NCI-H82 treated with DMSO at 0.1 percent for 48 hours (cell line): ENCODE measurements around the gene SP7.
"Not testable (repeated sequence)": the region's sequence is repeated elsewhere in the genome, so short reads cannot be mapped to it uniquely, and the experiment has no call there.

ENCODE experiments used
- DNase-seq: peaks from one replicate; lab custom pipeline; 2025; ENCODE audit not compliant: unreplicated experiment; lab: John Stamatoyannopoulos, UW

Gene SP7

DNA sequence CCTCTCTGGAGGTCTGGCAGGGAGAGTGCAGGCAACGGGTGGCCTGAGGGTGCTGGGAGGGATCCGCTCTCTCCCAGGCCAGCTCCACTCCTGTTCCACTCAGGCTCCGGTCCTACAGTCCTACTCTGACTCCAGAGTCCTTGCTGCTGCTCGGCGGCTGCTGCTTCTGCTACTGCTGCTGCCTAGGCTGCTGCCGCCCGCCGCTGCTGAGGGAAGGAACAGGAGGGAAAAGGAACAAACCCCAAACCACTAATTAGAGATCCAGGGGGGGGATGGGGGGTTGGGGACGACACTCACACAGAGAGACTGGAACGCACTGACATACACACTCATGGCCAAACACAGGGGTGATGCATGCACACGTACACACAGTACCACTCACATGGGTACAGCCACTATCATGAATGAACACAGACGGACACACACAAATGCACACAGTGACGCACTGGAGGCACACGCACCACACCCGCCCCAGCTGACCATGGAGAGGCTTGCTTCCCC is at the start of gene SP7:
Gene SP7 (minus strand): TSS at position 174 of the 501 bp plus-strand sequence. CDS start 708 bp downstream, outside the sequence.
- DNase-seq: no peak

DNA sequence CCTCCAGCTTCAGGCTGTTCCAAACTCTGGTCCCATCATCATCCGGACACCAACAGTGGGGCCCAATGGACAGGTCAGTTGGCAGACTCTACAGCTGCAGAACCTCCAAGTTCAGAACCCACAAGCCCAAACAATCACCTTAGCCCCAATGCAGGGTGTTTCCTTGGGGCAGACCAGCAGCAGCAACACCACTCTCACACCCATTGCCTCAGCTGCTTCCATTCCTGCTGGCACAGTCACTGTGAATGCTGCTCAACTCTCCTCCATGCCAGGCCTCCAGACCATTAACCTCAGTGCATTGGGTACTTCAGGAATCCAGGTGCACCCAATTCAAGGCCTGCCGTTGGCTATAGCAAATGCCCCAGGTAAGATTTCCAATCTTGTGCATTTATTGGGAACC is 47.1 kb upstream of the SP7 start:
- no peak for DNase-seq

DNA sequence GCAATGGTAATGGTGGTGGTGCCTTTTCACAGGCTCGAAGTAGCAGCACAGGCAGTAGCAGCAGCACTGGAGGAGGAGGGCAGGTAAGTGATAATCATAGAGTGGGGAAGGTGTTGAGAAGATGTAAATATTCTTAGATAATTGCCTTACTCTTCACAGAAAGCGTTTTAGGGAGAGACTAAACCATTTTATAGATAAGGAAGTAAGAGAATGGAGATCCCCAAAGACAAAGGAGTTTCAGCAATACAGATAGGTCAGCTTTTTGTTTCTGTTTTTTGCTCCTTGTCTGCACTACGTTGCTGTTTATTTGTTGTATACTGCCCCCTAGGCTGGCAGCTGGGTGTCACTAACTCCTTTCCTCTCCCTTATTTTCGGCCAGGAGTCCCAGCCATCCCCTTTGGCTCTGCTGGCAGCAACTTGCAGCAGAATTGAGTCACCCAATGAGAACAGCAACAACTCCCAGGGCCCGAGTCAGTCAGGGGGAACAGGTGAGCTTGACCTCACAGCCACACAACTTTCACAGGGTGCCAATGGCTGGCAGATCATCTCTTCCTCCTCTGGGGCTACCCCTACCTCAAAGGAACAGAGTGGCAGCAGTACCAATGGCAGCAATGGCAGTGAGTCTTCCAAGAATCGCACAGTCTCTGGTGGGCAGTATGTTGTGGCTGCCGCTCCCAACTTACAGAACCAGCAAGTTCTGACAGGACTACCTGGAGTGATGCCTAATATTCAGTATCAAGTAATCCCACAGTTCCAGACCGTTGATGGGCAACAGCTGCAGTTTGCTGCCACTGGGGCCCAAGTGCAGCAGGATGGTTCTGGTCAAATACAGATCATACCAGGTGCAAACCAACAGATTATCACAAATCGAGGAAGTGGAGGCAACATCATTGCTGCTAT is 45.8 kb upstream of the SP7 start:
- DNase-seq: no peak

DNA sequence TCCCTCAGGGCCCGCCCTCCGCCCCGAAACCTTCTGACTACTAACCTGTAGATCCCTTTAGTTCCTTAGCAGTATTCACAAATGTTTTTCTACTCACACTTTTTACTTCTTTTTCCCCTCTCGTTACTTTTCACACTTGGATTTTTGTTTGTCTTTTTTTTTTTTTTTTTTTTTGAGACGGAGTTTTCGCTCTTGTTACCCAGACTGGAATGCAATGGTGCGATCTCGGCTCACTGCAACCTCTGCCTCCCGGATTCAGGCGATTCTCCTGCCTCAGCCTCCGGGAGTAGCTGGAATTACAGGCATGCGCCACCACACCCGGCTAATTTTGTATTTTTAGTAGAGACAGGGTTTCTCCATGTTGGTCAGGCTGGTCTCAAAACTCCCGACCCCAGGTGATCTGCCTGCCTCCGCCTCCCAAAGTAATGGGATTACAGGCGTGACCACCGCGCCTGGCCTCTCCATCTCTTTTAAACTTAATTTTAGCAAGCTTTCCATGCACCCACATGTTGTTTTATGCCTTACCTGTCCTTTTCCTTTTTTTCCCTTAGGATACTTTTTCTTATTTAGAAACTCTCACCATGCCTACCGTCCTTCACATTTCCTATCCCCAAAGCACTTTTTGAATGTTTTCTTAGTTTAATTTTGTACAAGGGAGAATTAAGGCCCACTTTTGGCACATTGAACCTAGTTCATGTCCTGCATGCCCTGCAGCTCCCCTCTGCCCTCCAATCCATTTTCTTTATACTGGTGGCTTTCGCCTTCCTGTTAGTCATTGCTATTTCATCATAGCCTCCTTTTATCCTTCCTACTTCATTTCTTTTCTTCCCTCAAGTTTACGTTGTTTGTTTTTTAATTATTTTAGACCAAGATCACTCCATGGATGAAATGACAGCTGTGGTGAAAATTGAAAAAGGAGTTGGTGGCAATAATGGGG is 44.9 kb upstream of the SP7 start:
- DNase-seq: no peak

DNA sequence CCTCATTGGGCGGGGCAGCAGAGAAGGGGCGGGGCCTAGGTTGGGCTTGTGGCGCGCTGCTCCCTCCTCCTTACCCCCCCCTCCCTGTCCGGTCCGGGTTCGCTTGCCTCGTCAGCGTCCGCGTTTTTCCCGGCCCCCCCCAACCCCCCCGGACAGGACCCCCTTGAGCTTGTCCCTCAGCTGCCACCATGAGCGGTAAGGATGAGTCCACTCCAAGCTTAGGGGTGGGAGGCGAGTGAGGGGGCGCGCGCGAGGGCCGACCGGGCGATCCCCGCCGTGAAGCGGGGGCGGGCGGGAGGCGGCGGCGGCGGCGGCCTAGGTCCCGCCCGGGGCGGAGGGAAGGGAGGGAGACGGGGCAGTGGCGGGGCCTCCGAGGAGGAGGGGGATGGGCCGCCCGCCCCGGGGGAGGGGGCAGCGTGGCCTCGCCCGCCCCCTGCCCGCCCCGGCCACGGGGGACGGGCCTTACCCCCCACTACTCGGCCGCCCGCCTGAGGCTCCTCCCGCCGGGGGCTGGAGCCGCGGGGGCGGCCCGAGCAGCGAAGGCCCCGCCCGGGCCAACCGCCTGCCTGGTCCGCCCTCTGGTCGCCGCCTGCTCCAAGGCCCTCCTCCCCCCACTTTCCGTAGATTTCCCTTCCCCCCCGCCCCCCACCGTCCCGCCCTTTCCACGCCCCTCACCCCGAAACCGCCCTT is 44.1 kb upstream of the SP7 start, which contains the start of gene SP1:
Gene SP1 (plus strand): TSS at position 73 of the 690 bp plus-strand sequence. CDS start 116 bp downstream, at position 189.
- peak; percentile 44 for DNase-seq

DNA sequence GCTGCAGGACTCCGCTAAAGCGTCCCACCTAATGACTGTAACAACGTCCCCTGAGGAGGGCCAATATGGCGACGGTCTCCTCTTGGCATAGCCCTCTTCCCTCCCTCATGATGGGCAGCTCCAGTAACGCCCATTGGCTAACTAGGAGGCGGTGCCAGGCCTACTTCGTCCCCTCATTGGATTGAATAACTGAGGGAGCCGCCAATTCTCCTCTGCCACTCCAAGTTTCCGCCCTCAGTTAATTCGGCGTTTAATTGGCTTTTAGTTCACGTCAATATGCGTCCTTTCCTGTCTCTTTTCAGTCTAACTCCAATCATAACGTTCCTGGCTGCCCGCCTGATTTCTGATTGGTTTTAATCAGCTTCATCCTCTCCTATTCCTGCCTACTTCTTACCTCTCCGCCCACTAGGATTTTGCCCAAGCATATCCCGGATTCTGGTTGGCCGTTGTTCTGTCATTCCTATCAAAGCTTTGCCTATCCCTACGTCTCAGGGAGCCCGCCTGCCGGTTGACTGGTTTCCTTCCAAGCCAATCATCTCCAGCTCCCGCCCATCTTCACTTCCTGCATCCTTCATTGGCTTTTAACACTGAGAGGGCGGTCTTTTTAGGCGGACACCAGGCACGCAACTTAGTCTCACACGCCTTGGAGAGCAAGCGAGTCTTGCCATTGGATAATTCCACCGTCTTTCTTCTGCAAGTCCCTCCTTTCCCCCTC is 43.4 kb upstream of the SP7 start:
- DNase-seq: peak; percentile 100

DNA sequence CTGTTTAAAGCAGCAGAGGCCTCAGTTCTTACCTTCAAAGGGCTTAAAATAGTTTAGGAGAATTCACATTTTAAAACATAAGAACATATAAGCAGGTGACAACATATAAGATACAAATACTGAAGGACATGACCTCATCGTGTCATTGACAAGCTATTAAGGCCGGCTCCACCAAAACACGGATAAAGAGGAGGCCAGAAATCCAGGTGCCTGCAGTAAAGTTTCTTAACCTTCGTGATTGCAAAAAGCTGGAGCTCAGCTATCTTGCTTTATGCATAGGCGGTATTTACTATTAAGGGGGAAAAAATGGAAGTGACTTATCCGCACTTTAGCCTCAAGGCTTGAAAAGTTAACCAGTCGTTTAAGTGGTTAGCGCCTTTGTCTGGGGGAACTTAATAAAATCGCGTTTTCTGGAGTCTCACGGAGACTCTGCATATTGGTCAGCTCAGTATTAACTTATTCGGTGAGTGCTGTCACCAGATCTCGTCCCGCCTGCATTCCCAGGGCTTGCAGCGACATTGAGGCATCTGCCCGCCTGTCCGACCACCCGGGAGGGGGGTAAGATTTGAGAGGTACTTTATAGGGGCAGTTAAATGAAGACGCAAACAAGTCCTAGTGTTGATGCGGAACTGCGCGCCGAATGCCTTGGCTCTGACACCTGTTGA is 42.7 kb upstream of the SP7 start:
- no peak for DNase-seq

DNA sequence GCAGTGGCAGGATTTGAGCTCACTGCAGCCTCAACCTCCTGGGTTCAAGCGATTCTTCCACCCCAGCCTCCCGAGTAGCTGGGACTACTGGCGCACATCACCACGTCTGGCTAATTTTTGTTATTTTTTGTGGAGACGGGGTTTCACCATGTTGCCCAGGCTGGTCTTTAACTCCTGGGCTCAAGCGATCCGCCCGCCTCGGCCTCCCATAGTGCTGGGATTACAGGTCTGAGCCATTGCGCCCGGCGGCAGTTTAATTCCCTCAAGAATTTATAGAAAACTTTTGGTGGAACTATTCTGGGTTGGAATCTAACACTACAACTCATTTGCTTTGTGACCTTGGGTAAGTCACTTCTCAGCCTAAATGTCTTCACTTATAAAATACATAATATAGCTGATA is 42.1 kb upstream of the SP7 start:
- no peak for DNase-seq

DNA sequence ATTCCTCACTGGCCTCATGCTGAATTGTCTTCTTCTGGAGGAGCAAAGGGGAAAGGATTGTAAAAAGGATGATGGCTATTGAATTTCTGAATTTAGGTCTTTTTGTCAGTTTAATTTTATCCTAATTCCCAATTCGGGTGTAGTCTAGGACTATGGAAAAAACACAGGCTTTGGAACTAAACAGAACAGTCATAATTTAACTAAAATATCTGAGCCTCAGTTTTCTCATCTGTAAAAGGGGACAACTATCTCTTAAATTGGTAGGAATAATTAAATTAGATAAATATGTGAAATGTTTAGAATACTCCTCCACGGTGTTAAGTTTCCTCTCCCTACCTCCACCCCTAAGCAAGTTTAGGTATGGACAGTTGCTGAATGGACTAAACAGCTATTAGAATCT is 40.6 kb upstream of the SP7 start:
- DNase-seq: no peak

DNA sequence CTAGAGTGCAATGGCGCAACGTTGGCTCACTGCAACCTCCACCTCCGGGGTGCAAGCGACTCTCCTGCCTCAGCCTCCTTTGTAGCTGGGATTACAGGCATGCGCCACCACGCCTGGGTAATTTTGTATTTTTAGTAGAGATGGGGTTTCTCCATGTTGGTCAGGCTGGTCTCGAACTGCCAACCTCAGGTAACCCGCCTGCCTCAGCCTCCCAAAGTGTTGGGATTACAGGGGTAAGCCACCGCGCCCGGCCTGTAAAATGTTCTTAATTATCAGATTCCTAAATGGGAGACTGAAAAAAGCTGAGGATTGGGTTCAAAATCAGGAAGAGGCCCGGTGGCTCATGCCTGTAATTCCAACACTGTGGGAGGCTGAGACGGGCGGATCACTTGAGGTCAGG is 38.1 kb upstream of the SP7 start:
- DNase-seq: not testable (repeated sequence)

DNA sequence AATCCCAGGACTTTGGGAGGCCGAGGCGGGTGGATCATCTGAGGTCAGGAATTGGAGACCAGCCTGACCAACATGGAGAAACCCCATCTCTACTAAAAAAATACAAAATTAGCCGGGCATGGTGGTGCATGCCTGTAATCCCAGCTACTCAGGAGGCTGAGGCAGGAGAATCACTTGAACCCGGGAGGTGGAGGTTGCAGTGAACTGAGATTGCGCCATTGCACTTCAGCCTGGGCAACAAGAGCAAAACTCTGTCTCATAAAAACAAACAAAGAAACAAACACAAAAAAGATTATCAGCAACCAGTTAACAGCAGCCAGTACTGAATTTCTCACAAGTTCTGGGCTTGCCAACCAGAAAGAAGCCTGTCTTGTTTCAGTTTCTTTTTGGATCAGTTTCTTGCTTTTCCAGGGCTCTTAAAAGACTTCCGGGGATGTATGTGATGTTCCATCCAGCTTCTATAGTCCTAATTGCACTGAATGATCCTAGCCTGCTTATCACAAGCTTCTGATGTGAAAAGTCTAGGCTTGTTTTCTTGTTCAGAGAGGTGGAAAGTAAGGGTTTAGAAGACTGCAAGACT is 37.5 kb upstream of the SP7 start:
- DNase-seq: not testable (repeated sequence)

DNA sequence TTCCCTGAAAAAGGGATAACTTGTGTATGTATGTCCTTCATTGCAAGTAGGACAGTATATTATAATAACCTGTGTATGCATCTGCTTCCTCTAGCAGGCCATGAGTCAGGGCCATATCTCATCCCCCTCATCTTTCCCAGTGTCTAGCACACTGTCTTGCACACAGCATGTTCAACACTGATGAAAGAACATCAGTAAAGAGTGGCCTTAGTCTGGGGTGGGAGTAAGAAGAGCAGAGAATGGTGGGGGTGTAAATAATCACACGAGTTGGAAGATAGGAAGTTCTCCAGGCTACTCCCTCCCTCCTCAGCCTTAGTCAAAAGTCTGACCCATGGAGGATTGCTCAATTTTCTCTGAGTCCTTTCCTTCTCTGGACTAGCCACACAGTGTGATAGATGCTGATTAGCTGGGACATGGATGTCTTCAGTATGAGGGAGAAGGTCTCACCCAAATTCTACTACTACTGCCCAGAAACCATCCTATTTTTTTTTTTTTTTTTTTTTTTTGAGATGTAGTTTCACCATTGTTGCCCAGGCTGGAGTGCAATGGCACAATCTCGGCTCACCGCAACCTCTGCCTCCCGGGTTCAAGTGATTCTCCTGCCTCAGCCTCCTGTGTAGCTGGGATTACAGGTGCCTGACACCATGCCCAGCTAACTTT is 29.2 kb upstream of the SP7 start:
- no peak for DNase-seq

DNA sequence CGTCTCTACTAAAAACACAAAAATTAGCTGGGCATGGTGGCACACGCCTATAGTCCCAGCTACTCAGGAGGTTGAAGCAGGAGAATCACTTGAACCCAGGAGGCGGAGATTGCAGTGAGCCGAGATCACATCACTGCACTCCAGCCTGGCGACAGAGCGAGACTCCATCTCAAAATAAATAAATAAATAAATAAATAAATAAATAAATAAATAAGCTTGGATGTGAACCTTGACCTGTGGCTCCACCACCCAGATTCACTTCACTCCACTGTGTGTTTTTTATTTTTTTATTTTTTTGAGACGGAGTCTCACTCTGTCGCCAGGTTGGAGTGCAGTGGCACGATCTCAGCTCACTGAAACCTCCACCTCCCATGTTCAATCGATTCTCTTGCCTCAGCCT is 25.5 kb upstream of the SP7 start:
- DNase-seq: not testable (repeated sequence)

DNA sequence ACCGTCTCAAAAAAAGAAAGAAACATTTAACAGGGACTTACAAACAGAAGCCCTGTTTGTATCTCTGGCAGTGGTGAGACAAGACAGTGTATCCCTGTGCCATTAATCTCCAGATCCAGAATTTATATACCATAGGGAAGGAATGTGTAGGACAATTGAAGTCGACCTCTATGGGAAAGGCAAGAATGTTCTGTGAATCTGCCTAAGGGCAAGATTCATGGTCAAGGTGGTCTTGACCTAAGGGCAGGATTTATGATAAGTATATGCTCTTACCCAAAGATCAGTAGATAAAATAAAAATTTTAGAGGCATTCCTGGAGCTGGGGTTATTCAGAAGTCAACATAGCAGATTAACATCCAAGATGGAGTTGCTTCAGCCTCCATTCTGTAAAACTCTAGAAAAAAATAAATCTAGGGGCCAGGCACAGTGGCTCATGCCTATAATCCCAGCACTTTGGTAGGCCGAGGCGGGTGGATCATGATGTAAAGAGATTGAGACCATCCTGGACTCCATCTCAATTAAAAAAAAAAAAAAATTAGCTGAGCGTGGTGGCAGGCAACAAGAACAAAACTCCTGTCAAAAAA is 22.8 kb upstream of the SP7 start:
- DNase-seq: no peak

DNA sequence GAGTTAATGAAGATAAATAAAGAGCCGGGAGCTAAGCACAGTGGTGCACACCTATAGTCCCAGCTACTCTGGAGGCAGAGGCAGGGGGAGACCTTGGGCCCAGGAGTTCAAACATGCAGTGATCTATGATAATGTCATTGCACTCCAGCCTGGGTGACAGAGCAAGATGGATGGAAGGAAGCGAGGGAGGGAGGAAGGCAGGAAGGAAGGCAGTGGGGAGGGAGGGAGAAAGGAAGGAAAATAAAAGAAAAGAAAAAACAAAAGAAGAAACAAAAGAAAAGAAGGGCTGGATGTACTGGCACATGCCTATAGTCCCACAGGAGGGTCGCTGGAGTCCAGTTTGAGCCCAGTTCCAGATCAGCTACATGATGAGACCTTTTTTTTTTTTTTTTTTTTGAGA is 19.0 kb upstream of the SP7 start:
- DNase-seq: no peak

DNA sequence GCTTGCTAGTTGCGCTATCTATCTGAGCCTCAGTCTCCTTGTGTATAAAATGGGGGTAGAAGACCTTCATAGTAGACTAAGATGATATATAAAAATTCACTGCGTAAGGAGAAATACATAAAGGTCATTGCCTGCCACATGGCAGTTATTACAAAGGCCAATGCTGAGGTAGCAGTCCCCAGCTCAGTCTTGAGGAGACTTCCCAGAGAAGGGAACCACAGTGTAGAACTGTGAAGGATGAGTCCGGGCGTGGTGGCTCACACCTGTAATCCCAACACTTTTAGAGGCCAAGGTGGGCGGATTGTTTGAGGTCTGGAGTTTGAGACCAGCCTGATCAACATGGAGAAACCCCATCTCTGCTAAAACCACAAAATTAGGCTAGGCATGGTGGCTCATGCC is 17.1 kb upstream of the SP7 start:
- DNase-seq: no peak

DNA sequence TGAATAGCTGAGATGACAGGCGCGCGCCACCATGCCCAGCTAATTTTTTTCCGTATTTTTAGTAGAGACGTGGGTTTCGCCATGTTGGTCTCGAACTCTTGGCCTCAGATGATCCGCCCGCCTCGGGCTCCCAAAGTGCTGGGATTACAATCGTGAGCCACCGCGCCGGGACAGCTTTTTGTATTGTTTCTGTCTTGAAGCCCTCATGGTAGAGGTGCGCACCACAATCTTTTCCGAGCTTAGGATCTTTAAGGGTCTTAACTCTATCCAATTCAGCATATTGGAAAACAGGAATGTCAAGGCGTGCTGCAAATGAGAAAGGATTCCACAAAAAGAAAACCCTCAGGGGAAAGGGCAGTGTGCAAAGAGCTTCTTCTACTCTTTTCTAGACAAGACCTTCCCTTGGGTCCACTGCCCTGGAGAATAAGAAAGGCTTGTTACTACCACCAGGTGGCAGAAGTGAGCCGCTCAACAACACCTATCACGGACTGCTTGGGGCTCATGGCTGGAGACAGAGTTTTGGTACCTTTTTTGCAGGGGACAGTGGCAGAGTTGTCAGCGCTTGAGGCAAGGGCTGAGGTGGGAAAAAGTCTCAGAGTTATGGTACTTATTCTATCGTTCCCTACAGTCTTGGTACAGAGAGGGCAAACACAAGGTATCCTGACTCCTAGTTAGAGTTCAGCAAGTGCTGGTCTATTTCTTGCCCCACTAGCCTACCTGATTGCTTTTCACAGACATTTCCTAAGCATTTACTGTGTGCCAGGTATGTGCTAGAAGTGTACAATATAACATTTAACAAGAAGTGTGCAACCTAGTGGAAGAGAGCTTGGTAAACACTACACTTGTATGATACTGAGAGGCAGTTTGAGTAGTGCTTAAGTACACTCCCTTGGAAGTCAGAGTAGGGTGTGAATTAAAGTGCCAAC is 16.4 kb upstream of the SP7 start:
- peak; percentile 74 for DNase-seq
